Psoas muscle (tissue), 8 donors: Measurements from ENCODE around the gene LMF1. TPM values are rescaled to one million over a fixed set of nuclear protein-coding genes. Genes with fewer than 3 reads are reported as not detected.

Experiments
- ATAC-seq, 4 donors: fragments of 200-7000 bp; cut with Tn5 transposase; one replicate each; pipeline ENCODE4 v1.9.1; 2020; ENCODE audit warnings: moderate library complexity in 3 of 4, mild to moderate bottlenecking in 2 of 4
- DNase-seq, 2 donors: peaks; one replicate each; pipeline ENCODE4 v3.0.0-alpha.2; 2020
- H3K27ac ChIP-seq: fragments of 200-600 bp; one replicate; pipeline ENCODE4 v1.8.0; 2022
- H3K27me3 ChIP-seq, 3 donors: fragments of 200-600 bp in 1 of 3; one replicate each; pipeline versions ENCODE4 v1.6.1 to v1.8.0; 2013 to 2022; ENCODE audit warnings: low read length in 2 of 3, mild to moderate bottlenecking in 2 of 3, moderate library complexity in 1 of 3; ENCODE audit not compliant: insufficient read depth in 3 of 3
- H3K36me3 ChIP-seq, 2 donors: fragments of 200-600 bp in 1 of 2; one replicate each; pipeline versions ENCODE4 v1.6.1 to v1.8.0; 2013 to 2022; ENCODE audit warnings: low read depth in 1 of 2, mild to moderate bottlenecking in 1 of 2, moderate library complexity in 1 of 2; ENCODE audit not compliant: insufficient read depth in 1 of 2
- H3K4me1 ChIP-seq: fragments of 200-600 bp; one replicate; pipeline ENCODE4 v1.8.0; 2022
- H3K4me3 ChIP-seq: fragments of 200-600 bp; one replicate; pipeline ENCODE4 v1.8.0; 2022; ENCODE audit warnings: mild to moderate bottlenecking
- H3K9me3 ChIP-seq: fragments of 200-600 bp; one replicate; pipeline ENCODE4 v1.8.0; 2022
- WGBS, 3 donors: extraction: QIAGEN DNeasy Blood & Tissue Kit; methylation state at CpG; one replicate each; pipeline versions ENCODE4 v1.1.6 to v1.1.7; 2013; 5-methylcytosine and 5-hydroxymethylcytosine counted together
- intact Hi-C, 2 donors: fragments of 100-400 bp; cut with DNase I; formaldehyde crosslinking; loops; one replicate each; pipeline versions ENCODE4 v1.11.0 to v1.14.2; 2022
- polyA plus RNA-seq, 3 donors: library from polyadenylated mRNA; stranded (reverse); fragments of 200-250 nt; gene quantifications; one replicate each; pipeline ENCODE4 v1.2.3, GENCODE V29; 2013
- total RNA-seq, 4 donors: library from RNA; stranded (reverse); fragmentation: NEBNext Ultra II Directional in 2 of 4; extraction: Animal tissue kit (Norgen Biotek cat#: 25700) in 2 of 4; gene quantifications; one replicate each; pipeline versions ENCODE4 v1.2.1 to v1.2.4, GENCODE V29; 2021 to 2023
- TF ChIP-seq, protein P1 (sequence below): fragments of 200-600 bp; IDR thresholded peaks from one replicate; pipeline ENCODE4 v1.8.0; 2022; ENCODE audit warnings: antibody characterized with exemption
- donor health status: healthy with polysubstance abuse.
- donor health status: DM: no; HTN: no; CAD: no; lungs with moderate emphysema.
- donor health status: Bipolar disorder and iron deficiency.
- donor health status: healthy.
- donor health status: DM: yes; HTN: yes; CAD: no.
- donor health status: DM: no; HTN: no; CAD: no.
- donor health status: DM: no; HTN: no; CAD: no.
- donor health status: DM: yes; HTN: yes; CAD: no.

LMF1 gene
- total and polyA plus RNA-seq, 7 donors: 1.9 to 9.0 (median 4.0) TPM

DNA sequence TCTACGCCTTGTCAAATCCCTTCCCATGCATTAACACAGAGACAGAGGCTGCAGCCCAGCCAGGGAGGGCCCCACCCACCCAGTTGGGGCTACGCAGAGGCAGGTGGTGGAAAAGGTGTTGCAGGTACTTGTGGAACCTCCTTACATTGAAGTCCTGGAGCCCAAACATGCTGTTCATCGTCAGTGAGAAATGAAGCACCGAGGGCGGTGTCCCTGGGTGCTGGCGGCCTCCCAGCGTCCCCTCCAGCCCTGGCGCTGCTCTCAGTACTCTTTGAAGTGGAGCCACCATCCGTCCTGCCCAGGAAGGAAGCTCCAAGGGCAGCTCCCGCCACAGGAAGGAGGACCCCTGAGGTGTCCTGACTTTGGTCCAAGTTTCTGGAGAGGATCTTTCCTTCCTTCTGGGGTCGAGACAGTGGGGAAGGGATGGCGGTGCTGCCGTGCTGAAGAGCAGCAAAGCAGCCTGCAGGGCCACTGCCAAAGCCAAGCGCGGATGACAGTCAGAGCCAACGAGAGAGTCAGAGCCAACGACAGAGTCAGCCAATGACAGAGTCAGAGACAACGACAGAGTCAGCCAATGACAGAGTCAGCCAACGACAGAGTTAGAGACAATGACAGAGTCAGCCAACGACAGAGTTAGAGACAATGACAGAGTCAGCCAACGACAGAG, 23.4 kb downstream of the LMF1 start:
- intact Hi-C loops: no loop called here
- peaks cover 0 to 27% of the 10 kb centered on the region in 2 donors for H3K36me3 ChIP-seq

DNA sequence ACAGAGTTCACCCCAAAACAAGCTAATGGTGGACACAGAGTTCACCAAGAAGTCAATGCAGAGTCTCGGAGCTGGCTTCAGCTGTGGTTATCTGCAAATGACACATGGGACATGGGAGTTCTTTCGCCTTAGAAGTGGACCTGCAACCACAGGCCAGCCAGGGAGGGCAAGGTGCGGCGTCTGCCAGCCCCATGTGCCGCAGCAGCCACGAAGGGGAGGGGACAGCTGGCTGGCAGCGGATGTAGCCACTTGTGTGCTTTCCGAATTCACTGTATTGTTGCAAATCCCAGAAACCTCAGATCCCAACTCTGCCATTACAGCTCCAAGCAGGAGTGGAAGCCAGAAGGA, 24.8 kb downstream of the LMF1 start:
- intact Hi-C loops: no loop called here
- Histone ChIP-seq H3K9me3 (peaks cover 12% of the 10 kb centered on the region), H3K4me1 (no peaks in the 10 kb centered on the region), H3K27ac (no peak overlapping the region), H3K27me3 (no peaks in the 10 kb centered on the region), H3K4me3 (no peak overlapping the region), H3K36me3 (peaks cover 2 to 25% of the 10 kb centered on the region in 2 donors)
- TF ChIP-seq, protein P1, sequence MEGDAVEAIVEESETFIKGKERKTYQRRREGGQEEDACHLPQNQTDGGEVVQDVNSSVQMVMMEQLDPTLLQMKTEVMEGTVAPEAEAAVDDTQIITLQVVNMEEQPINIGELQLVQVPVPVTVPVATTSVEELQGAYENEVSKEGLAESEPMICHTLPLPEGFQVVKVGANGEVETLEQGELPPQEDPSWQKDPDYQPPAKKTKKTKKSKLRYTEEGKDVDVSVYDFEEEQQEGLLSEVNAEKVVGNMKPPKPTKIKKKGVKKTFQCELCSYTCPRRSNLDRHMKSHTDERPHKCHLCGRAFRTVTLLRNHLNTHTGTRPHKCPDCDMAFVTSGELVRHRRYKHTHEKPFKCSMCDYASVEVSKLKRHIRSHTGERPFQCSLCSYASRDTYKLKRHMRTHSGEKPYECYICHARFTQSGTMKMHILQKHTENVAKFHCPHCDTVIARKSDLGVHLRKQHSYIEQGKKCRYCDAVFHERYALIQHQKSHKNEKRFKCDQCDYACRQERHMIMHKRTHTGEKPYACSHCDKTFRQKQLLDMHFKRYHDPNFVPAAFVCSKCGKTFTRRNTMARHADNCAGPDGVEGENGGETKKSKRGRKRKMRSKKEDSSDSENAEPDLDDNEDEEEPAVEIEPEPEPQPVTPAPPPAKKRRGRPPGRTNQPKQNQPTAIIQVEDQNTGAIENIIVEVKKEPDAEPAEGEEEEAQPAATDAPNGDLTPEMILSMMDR: no peak
- 88 to 96% (median 88%) methylated on average over 8 of the region's 8 CpGs for WGBS, 3 donors
- ATAC-seq: no peak
- DNase-seq: peak in 1 of 2 donors; percentile 22

More for the DNA sequence above, 23.4 kb downstream of the LMF1 start:
- TF ChIP-seq, protein P1: no peak
- H3K27ac ChIP-seq: no peak overlapping the region
- no peak overlapping the region for H3K4me3 ChIP-seq
- peak in 1 of 2 donors; percentile 32 for DNase-seq
- no peaks in the 10 kb centered on the region for H3K4me1 ChIP-seq
- WGBS, 3 donors: 56 to 75% (median 62%) methylated on average over 21 of the region's 21 CpGs
- H3K27me3 ChIP-seq: no peaks in the 10 kb centered on the region
- no peak for ATAC-seq
- no peaks in the 10 kb centered on the region for H3K9me3 ChIP-seq

DNA sequence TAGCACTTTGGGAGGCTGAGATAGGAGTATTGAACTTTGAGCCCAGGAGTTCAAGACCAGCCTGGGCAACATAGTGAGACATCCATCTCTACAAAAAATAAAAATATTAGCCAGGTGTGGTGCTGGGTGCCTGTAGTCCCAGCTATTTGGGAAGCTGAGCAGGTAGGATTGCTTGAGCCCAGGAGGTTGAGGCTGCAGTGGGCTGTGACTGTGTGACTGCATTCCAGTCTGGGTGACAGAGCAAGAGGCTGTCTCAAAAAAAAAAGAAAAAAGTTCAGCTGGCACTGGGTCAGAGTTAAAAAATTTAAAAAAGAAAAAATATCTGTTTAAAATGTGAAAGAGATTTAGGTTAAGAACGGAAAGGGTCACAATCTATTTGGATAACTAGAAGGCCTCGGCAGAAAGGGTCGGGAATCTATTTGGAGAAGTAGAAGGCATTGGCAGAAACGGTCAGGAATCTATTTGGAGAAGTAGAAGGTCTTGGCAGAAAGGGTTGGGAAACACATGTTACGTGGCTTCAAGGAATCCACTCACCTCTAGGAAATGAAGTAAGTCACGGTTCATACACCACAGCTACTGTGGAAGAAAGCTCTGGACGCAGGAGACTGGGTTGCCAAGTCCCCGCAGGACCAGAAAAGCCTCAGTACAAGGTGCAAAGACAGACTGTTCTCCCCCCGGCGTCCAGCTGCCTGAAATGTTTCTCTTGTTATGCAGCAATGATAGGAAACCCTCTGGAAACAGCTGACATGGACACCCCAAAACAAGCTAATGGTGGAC, 25.3 kb downstream of the LMF1 start:
- TF ChIP-seq, protein P1: no peak
- peak in 1 of 2 donors; percentile 5 for DNase-seq
- Histone ChIP-seq H3K4me1 (no peaks in the 10 kb centered on the region), H3K27ac (no peak overlapping the region), H3K27me3 (no peaks in the 10 kb centered on the region), H3K4me3 (no peak overlapping the region), H3K9me3 (peaks cover 13% of the 10 kb centered on the region), H3K36me3 (peaks cover 2 to 25% of the 10 kb centered on the region in 2 donors)
- ATAC-seq: no peak
- intact Hi-C loops: no loop called here
- WGBS, 3 donors: 65 to 83% (median 77%) methylated on average over 10 of the region's 10 CpGs

DNA sequence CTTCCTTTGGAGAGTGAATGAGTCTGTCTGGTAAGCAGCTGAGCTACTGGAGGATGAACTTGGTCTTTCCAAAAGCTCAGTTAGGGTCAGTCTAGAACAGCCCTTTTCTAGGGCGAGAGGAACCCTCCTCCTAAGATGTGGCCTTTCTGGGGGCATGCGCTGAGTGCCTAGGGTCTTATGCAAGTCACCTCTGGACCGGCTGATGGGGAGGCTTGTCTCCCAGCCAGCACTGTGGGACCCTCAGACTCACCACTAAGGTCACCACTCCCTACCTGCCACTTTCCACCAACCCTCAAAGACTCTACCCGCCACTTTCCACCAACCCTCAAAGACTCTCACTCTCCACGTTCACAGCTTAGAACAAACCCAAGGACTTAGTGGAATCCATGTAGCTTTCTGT, 26.8 kb downstream of the LMF1 start:
- H3K27ac ChIP-seq: no peak overlapping the region
- TF ChIP-seq, protein P1: no peak
- H3K4me3 ChIP-seq: no peak overlapping the region
- intact Hi-C loops: no loop called here
- WGBS, 3 donors: 98 to 100% (median 100%) methylated on average over 5 of the region's 5 CpGs
- peaks cover 13% of the 10 kb centered on the region for H3K9me3 ChIP-seq
- ATAC-seq (no peak), DNase-seq (peak in 1 of 2 donors; percentile 35)
- no peaks in the 10 kb centered on the region for H3K4me1 ChIP-seq
- no peaks in the 10 kb centered on the region for H3K27me3 ChIP-seq
- peaks cover 2 to 25% of the 10 kb centered on the region in 2 donors for H3K36me3 ChIP-seq
